Stimulated activated CD8-positive, alpha-beta memory T cell treated with anti-CD3 and anti-CD28 coated beads, Interleukin-4, amount 100 ng/mL, for 4 hours (primary cell): ENCODE data around the gene SLC25A38.

ENCODE experiments used
- DNase-seq, 2 donors: peaks; one replicate each; pipeline ENCODE4 v3.0.0-alpha.2; 2020; ENCODE audit warnings: low read depth in 2 of 2, low spot score in 1 of 2

Gene SLC25A38

GRCh38 chr3:39433642-39434041, 50.5 kb downstream of the SLC25A38 start:
- no peak for DNase-seq

GRCh38 chr3:39434574-39434973, 51.4 kb downstream of the SLC25A38 start:
- no peak for DNase-seq

DNA sequence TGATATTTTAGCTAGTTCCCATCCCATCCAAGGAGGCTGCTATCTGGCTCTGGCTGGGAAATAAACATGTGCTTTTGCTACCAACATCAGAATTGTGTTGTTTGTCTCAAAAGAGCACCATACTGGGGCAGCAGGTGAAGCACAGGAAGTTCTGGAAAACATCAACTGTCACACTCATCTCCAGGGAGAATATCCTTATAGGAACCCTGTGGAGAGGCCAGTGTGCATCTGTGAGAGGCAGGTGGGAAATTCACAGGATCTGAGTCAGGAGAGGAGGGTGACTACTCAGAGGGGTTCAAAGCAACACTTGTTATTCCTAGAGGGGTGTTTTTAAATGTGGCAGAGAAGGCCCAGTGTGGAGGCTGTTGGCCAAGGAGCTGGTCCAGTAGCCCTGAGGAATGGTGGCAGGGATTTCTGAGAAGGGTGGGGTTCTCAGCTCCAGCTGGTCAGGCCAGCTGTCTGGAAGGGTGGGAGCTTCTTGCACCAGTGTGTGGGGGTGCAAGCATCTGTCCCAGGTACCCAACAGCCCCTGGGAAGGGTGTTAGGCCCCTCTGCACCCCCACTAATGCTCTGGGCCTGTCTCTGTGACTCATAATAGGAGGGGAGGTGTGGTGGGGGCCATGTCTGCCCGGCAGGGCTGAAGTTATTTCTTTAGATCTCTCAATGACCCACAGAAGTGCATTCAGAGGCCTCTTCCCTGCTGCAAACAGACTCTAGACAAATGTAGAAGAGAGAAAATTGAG, 52.0 kb downstream of the SLC25A38 start:
- no peak for DNase-seq

DNA sequence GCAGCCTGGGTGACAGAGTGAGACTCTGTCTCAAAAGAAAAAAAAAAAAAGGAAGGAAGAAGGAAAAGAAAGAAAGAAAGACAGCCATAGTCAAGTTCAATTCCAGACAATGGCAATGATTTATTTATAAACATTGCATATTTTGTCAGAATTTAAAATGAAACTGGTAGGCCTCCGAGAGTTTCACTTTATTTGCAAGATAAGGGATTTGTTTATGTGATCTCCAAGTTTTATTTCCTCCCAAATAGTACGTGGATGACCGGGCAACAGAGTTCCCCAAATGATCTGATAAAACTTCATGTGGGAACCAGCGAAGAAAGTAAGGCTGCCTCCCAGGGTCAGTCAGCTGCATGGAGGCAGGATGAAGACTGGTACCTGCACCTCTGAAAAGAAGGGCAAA, 55.7 kb downstream of the SLC25A38 start:
- no peak for DNase-seq

DNA sequence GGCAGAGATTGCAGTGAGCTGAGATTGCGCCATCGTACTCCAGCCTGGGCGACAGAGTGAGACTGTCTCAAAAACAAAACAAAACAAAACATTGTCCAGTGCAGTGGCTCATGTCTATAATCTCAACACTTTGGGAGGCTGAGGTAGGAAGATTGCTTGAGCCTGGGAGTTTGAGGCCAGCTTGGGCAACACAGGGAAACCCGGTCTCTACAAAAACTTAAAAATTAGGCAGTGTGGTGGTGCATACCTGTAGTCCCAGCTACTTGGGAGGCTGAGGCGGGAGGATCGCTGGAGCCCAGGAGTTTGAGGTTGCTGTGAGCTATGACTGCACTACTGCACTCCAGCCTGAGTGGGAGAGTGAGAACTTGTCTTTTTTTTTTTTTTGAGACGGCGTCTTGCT, 57.1 kb downstream of the SLC25A38 start:
- DNase-seq: no peak

DNA sequence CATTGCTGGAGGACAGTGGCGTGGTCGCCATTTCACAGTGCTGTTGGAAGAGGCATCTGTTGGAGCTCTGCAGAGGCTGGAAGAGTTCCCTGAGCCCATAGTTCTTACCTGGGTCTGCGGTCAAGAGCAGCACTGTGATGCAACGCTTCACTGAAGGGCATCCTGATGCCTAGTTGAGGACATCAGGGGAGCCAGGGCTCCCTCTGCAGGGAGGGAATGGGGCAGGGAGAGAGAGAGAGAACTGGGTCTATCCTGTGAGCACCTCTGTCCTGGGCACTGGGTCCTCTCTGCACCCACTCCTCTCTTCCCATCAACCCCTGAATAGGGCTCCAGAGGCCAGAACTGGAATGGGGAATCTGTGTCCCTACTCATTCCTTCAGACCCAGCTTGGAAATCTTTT, 60.4 kb downstream of the SLC25A38 start:
- no peak for DNase-seq

GRCh38 chr3:39445927-39446326, 62.8 kb downstream of the SLC25A38 start:
- no peak for DNase-seq

DNA sequence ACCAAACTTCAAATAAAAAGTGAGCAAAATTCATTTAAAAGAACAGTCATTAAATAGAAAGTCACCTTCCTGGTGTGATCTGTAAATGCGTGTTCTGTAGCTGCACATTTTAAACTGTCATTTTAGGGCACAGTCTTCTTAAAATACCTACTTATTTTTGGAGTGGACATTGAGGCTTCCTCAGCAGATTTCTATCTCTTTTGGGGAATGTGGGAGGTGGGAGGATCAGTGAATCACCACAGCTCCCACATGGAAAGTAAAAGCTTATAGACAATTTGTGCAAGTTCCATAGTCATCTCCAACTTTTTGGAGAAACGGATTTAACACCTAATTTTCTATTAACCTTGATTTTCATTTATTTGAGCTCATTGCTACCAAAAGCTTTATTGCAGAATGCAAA, 63.3 kb downstream of the SLC25A38 start:
- no peak for DNase-seq
